ENCODE data around the gene MAPKAP1. TPM values are rescaled to one million over a fixed set of nuclear protein-coding genes. Genes with fewer than 3 reads are reported as not detected.

The MAPKAP1 gene
- total RNA-seq, 2 donors from 2014 or later: 83.7 to 115 TPM

DNA sequence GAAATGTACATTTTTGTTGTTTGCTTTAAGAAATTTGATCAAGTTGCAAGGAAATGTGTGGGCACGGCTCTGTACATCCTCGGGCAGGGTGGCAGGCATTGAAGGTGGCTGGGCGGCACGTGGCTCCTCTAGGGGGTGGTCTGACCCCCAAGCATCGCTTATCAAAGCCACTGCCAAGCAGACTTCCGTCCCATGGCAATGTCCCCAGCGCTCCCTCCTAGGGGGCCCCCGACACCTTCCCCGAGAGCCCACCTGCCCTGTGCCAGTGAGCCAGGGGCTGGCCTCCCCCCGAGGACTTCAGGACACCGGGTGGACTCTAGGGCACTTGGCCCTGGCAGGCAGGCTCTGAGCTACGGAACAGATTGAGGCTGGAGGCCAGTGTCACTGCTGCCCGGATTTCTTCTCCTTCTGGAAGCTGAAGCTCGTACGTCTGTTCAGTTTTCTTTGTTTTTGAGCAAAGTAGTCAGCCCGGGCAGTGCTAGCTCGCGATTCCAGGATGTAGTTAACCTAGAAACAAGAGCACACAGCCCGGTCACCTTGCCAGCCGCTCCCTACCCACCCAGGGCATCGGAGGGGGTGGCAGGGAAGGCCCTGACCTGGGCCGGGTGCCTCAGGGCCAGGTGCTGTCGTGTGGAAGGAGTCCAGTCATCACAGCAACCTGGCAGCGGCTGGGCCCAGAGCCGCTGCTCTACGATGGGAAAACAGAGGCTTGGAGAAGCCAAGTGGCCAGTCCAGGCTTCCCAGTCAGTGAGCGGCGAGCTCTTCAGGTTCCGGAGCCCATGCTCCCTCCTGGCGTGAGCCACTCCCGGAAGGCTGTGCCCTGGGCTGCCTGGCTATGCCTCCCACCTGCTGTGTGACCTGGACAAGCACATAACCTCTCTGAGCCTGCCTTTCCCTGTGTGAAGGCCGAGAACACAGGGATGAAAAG, 268.2 kb downstream of the MAPKAP1 start:
- Mint-ChIP-seq H3K27me3 (no peaks in the 10 kb centered on the region), H3K36me3 (no peaks in the 10 kb centered on the region), H3K4me1 (ENCODE audit: low read depth in 2 of 2) (no peaks in the 10 kb centered on the region), H3K27ac (no peak overlapping the region), H3K4me3 (no peak overlapping the region), H3K9me3 (no peaks in the 10 kb centered on the region)
- DNase-seq (ENCODE audit: low spot score): peak; percentile 47
- no peak for ATAC-seq

DNA sequence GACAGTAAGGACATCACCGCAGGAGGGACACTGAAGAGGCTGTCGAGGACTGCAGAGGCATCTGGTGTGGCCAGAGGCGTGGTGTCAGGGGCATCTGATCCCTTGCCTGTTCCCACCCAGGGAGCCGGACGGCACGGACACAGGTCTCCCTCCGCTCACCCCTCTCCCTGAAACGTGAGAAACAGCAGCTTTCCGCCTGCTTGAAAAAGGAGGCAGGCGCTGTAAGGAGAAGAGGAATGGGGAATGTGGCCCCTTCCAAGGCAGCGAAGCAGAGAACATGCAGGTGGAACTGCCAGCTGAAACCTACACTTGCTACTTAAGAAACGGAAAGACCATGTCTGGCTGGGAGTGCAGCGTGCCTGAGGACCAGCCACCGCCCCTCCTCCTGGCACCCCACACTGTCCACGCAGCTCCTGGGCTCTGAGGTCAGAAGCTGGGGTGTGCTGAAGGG, 269.2 kb downstream of the MAPKAP1 start:
- ATAC-seq (no peak), DNase-seq (ENCODE audit: low spot score) (peak; percentile 34)
- Mint-ChIP-seq H3K9me3 (no peaks in the 10 kb centered on the region), H3K4me1 (ENCODE audit: low read depth in 2 of 2) (no peaks in the 10 kb centered on the region), H3K4me3 (no peak overlapping the region), H3K27me3 (no peaks in the 10 kb centered on the region), H3K27ac (no peak overlapping the region), H3K36me3 (no peaks in the 10 kb centered on the region)

DNA sequence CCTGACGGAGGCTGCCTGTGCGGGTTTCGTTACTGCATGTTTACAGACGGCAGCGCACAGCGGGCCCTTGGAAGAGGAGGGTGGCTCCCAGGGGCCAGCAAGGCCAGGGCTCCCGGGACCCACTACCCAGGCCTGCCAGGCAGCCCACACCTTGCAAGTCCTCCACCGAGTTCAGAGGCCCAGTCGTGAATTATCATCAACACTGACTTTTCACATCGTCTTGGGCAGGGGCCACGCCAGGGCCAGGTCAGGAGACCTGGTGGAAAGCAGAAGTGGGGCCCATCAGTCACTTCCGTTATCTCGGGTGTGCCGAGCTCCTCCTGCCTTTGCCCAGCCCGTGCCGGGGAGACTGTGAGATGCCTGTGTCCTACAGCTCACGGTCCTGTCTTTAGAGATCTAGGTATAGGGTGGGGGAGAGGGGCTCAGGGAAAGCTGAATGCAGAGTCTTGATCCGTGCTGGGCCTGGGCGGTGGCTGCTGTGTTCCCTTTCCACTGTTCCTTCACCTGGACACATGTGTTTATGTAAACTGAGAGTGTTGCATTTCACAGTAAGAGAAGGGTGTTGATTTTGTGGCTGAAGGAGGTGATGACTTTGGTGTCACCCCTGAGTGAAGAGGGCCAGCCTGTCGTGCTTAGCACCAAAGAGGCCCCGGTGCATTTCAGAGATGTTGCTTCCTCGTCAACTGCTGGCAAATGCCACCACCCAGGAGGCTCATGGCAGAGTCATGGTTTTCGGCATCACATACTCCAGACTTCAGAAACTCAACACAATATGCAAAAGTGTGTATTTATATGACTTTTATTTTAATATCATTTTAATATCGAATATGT, 270.2 kb downstream of the MAPKAP1 start:
- ATAC-seq: peak in 1 of 2 donors; percentile 12
- H3K9me3 Mint-ChIP-seq: no peaks in the 10 kb centered on the region
- no peaks in the 10 kb centered on the region for H3K27me3 Mint-ChIP-seq
- H3K4me3 Mint-ChIP-seq: no peak overlapping the region
- H3K4me1 Mint-ChIP-seq (ENCODE audit: low read depth in 2 of 2): no peaks in the 10 kb centered on the region
- H3K36me3 Mint-ChIP-seq: no peaks in the 10 kb centered on the region
- peak; percentile 20 for DNase-seq (ENCODE audit: low spot score)
- no peak overlapping the region for H3K27ac Mint-ChIP-seq

DNA sequence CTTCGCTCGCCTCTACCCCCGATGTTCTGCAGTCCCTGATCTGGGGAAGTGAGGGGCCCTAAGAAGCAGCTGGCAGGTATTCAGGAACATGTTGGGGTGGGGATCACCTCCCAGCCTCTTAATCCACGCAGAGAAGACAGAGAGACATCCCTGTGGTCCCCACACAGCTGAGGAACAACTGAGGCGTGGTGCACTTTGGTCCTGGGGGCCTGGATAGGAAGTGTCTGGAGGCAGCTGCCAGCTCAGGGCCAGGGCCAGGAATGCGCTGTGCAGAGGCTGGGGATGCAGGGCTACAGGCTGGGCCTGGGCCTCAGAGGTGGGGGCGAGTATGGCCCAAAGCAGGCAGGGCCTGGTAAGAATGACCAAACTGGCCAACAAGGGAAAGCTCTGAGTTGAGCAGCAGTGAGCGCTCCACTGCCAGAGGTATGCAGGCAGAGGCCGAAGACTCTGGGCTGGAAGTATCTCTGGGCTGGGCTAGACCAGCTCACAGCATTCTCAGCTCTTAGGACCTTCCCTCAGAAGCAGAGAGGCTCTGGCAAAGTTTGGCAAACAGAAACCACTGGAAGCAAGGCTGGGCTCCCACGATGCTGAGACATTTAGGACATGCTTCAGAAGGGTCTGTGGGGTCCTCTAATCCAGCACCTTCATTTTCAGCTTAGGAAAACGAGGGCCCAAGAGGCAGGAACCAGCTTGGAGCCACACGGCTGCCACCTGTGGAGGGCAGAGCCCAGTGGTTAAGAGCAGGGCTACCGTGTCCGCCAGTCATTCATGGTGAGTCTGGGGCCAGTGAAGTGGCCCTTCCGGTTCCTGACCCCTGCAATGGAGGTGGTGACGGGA, 271.0 kb downstream of the MAPKAP1 start:
- H3K27ac Mint-ChIP-seq: no peak overlapping the region

DNA sequence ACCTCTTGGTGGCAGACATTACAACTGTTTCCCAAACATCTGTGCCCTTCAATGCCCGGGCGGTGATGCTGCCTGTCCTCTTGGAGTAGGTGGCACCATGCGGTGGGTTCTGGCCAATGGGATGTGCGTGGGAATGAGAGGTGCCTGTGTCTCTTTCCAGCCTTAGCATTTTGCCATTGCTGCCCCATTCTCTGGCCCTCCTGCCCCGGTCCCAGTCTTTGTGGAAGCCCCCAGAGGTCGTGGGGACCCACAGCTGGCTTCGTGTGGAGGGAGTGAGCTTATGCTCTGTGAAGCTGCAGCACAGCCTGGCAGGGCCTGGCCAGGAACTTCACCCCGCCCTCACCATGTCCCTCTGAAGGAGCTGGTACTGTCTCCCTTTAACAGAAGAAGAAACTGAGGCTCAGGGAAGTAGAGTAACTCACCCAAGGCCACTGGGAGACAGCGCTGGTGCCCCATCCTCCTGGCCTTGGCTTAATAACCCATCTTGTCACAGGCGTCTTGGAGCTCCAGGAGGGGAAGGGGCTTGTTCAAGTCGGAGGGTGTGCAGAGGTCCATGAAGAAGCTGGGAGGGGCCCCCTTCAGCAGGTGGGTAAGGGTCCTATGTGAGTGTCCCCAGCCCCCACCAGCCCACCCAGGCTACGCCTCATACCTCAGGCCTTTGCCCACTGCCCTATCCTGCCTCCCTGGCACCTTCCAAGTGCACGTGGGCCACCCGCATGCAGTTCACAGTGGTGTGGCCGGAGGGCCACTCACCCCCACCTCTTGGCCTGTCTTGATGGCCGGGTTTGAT, 271.8 kb downstream of the MAPKAP1 start:
- H3K9me3 Mint-ChIP-seq: no peaks in the 10 kb centered on the region
- peak; percentile 35 for DNase-seq (ENCODE audit: low spot score)
- H3K27ac Mint-ChIP-seq: no peak overlapping the region
- no peak for ATAC-seq
- no peak overlapping the region for H3K4me3 Mint-ChIP-seq
- no peaks in the 10 kb centered on the region for H3K4me1 Mint-ChIP-seq (ENCODE audit: low read depth in 2 of 2)
- H3K36me3 Mint-ChIP-seq: no peaks in the 10 kb centered on the region
- no peaks in the 10 kb centered on the region for H3K27me3 Mint-ChIP-seq

More for the DNA sequence above, 271.0 kb downstream of the MAPKAP1 start:
- ATAC-seq: peak in 1 of 2 donors; percentile 3
- H3K4me3 Mint-ChIP-seq: no peak overlapping the region
- no peaks in the 10 kb centered on the region for H3K36me3 Mint-ChIP-seq
- no peaks in the 10 kb centered on the region for H3K9me3 Mint-ChIP-seq
- no peaks in the 10 kb centered on the region for H3K27me3 Mint-ChIP-seq
- no peaks in the 10 kb centered on the region for H3K4me1 Mint-ChIP-seq (ENCODE audit: low read depth in 2 of 2)
- DNase-seq (ENCODE audit: low spot score): peak; percentile 52

DNA sequence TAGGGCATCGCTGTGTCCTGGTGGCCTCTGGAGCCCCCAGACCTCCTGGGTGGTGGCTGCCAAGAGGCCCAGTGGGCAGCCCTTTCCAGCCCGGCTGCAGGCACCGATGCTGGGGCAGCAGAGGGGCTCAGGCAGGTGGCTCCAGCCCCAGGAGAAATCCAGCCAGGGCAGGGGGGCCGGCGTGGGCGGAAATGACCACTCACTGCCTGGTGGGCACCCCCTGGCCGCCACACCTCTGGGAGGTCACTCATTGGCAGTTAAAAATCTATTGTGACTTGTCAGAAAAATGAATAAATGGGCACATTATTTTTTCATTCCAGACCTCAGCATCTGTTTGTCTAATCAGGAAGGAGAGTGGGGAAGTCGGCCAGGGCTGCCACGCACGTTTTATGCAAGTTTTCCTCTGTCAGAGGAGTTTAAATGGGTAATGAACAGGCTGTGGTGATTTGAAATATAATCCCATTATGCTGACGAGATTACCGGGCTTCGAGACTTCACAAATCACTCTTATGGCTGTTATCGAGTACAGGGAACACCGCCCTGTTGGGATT, 273.5 kb downstream of the MAPKAP1 start:
- H3K9me3 Mint-ChIP-seq: no peaks in the 10 kb centered on the region
- no peaks in the 10 kb centered on the region for H3K36me3 Mint-ChIP-seq
- no peaks in the 10 kb centered on the region for H3K27me3 Mint-ChIP-seq
- peak; percentile 51 for DNase-seq (ENCODE audit: low spot score)
- no peak overlapping the region for H3K4me3 Mint-ChIP-seq
- no peak overlapping the region for H3K27ac Mint-ChIP-seq
- H3K4me1 Mint-ChIP-seq (ENCODE audit: low read depth in 2 of 2): no peaks in the 10 kb centered on the region
- ATAC-seq: no peak

DNA sequence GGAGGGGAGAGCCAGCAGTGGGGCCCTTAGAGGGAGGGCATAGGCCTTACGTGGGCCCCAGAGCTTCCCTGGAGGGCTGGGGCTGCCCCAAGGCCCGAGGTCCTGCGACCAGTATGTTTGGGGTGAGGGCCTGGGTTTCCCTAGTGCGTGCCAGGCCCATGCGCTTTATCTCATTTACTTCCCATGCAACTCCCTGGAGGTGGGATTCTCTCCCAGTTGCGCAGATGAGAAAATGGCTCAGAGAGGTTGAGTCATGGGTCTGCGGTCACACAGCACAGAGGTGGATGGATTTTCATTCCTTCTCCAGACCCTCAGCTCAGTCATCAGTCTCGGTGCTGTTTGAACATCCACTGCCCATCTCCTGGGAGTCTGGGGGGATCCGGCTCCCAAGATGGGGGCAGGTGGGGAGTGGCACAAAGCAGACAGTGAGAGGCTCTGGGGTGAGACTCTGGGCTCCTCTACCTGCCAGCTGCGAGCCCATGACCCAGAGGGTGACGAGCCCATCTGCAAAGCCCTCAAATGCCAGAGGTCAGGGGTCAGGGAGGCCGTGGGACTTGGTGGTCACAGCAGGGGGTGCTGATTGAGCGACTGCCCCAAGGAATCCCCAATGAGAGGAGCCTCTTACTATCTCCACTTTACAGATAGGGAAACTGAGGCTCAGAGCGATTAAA, 274.2 kb downstream of the MAPKAP1 start:
- Mint-ChIP-seq H3K4me1 (ENCODE audit: low read depth in 2 of 2) (no peaks in the 10 kb centered on the region), H3K27ac (no peak overlapping the region), H3K9me3 (no peaks in the 10 kb centered on the region), H3K4me3 (no peak overlapping the region), H3K27me3 (no peaks in the 10 kb centered on the region), H3K36me3 (no peaks in the 10 kb centered on the region)
- ATAC-seq: no peak
- peak; percentile 35 for DNase-seq (ENCODE audit: low spot score)

DNA sequence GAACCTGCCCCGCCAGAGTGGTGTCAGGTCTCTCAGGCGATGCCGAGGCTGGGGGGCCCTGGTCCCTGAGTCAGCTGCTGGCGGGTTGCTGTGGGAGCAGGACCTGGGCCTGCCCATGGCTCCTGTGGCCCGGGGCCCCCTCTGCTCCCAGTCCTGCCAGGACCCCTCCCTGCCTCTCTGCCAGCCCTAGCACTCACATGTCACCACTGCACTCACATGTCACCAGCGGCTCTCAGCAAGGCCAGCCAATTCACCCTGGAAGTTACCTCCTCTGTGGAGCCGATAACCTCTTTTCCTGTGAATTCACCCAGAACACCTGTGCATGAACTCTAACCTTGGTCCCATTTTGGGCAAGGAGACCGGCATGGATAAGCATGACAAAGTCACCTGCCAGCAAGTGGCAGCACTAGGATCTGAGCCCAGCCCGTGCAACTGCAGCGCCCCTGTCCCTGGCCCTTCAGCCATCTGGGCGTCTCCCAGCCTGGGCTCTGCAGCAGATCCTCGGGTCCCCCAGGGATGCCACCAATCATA, 275.2 kb downstream of the MAPKAP1 start:
- ATAC-seq (no peak), DNase-seq (ENCODE audit: low spot score) (peak; percentile 25)
- Mint-ChIP-seq H3K36me3 (no peaks in the 10 kb centered on the region), H3K4me3 (no peak overlapping the region), H3K9me3 (no peaks in the 10 kb centered on the region), H3K4me1 (ENCODE audit: low read depth in 2 of 2) (no peaks in the 10 kb centered on the region), H3K27ac (no peak overlapping the region), H3K27me3 (no peaks in the 10 kb centered on the region)

DNA sequence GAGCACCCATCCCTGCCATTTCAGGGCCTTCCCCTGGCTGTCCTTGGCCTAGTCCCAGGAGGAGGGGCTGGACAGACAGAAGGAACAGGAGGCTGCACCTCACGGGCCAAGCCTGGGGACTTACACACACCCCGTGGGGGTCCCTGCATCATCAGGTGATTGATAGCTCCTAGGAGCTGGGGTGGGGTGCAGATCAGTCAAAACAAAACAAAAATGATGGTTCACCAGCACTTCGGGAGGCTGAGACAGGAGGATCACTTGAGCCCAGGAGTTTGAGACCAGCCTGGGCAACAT, 276.0 kb downstream of the MAPKAP1 start:
- Mint-ChIP-seq H3K27ac (no peak overlapping the region), H3K27me3 (no peaks in the 10 kb centered on the region), H3K36me3 (no peaks in the 10 kb centered on the region), H3K9me3 (no peaks in the 10 kb centered on the region), H3K4me3 (no peak overlapping the region), H3K4me1 (ENCODE audit: low read depth in 2 of 2) (no peaks in the 10 kb centered on the region)
- no peak for DNase-seq (ENCODE audit: low spot score)
- ATAC-seq: no peak

DNA sequence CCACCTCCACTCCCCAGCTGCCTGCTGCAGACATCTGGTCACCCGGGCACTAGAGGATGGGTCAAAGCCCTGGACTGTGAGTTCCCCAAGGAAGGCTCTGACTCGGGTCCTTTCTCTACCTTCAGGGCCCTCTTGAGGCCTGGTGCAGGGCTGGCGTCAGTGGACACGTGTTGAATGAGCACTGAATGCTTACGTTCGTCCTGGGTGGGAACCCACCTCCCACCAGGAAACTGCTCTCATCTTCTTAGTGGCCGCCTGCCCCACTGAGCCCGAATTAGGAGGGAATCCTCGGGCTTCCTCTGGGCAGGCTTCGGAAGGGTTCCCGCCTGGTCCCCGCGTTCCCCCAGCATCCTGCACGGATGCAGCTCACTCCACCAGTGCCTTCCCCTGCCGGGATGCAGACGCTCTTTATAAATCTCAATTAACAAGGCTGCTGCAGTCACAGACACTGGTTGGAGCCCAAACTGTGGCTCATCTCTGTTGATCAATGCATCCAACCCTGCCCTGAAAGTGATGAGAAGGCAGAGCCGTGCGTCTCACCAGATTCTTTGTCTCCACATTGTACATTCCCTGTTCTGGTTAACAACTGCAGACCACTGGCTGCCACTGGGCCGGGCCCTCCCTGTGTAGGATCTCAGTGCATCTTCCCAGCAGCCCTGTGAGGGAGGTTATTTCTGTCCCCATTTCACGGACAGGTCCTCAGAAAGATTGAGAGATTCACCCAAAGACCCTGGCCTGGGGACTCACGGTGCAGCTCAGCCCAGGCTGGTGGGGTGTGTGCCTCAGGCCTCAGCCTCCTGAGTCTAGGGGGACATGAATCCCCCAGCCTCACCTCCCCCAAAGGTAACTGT, 276.6 kb downstream of the MAPKAP1 start:
- no peaks in the 10 kb centered on the region for H3K4me1 Mint-ChIP-seq (ENCODE audit: low read depth in 2 of 2)
- no peak for ATAC-seq
- no peak overlapping the region for H3K27ac Mint-ChIP-seq
- H3K27me3 Mint-ChIP-seq: no peaks in the 10 kb centered on the region
- DNase-seq (ENCODE audit: low spot score): peak; percentile 48
- no peaks in the 10 kb centered on the region for H3K9me3 Mint-ChIP-seq
- H3K4me3 Mint-ChIP-seq: no peak overlapping the region
- H3K36me3 Mint-ChIP-seq: no peaks in the 10 kb centered on the region

DNA sequence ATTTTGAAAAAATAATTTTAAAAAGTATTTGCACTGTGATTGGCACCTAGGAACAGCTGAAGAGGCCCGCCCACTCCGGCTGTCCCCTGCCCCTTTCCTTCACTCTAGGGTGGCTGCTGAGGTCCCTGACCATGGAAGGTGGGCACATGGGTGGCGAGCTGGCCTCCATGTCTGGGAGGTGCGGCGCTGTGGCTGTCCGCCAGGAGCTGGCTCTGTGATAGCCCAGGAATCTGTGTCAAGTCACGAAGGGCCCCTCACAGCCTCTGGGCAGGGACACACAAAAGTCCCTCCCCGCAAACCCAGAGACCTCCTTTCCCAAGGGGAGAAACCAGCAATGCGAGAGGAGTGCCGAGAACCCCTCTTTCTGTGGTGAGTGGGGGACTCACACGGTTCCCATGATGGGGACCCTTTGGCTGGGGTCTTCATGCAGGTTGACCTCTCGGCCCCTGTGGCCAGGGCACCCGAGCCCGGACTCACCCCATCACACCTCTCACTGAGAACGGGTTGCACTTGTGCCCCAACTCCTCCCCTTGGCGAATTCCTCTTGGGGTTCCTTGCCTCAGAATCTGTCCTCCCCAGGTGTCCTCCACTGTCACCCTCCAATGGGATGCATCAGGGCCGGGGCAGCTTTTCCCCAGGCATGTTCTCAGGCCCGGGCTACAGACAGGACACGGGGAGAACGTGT, 277.4 kb downstream of the MAPKAP1 start:
- no peak for ATAC-seq
- no peak overlapping the region for H3K27ac Mint-ChIP-seq
- DNase-seq (ENCODE audit: low spot score): no peak
- no peaks in the 10 kb centered on the region for H3K27me3 Mint-ChIP-seq
- H3K4me3 Mint-ChIP-seq: no peak overlapping the region
- no peaks in the 10 kb centered on the region for H3K4me1 Mint-ChIP-seq (ENCODE audit: low read depth in 2 of 2)
- no peaks in the 10 kb centered on the region for H3K9me3 Mint-ChIP-seq
- no peaks in the 10 kb centered on the region for H3K36me3 Mint-ChIP-seq
